Endothelial cell (in vitro differentiated cells): ENCODE data around the gene CADM2. TPM values are rescaled to one million over a fixed set of nuclear protein-coding genes. Genes with fewer than 3 reads are reported as not detected.
A peak's percentile ranks its signal among the peaks of the same experiment; 100 is the strongest.
"Not testable (repeated sequence)": the region's sequence is repeated elsewhere in the genome, so short reads cannot be mapped to it uniquely, and the experiment has no call there.

Experiments
- DNase-seq: peaks from one replicate; pipeline ENCODE4 v3.0.0; 2021; ENCODE audit warnings: low spot score
- H3K27ac Mint-ChIP-seq: one replicate; pipeline ENCODE4 v1.8.0; 2021; ENCODE audit warnings: mixed read lengths, inconsistent platforms; ENCODE audit not compliant: unreplicated experiment
- H3K27me3 Mint-ChIP-seq: one replicate; pipeline ENCODE4 v1.8.0; 2021; ENCODE audit warnings: mild to moderate bottlenecking, moderate library complexity, mixed read lengths, inconsistent platforms; ENCODE audit not compliant: unreplicated experiment
- H3K36me3 Mint-ChIP-seq: one replicate; pipeline ENCODE4 v1.8.0; 2021; ENCODE audit warnings: mild to moderate bottlenecking, low read depth, mixed read lengths, inconsistent platforms; ENCODE audit not compliant: unreplicated experiment
- H3K4me1 Mint-ChIP-seq: one replicate; pipeline ENCODE4 v1.8.0; 2021; ENCODE audit warnings: mild to moderate bottlenecking, mixed read lengths, inconsistent platforms; ENCODE audit not compliant: unreplicated experiment
- H3K4me3 Mint-ChIP-seq: one replicate; pipeline ENCODE4 v1.8.0; 2021; ENCODE audit warnings: mild to moderate bottlenecking, mixed read lengths, inconsistent platforms; ENCODE audit not compliant: unreplicated experiment
- H3K9me3 Mint-ChIP-seq: one replicate; pipeline ENCODE4 v1.8.0; 2021; ENCODE audit warnings: mixed read lengths, inconsistent platforms; ENCODE audit not compliant: unreplicated experiment
- total RNA-seq: library from RNA; stranded (reverse); fragmentation: NEBNext Ultra II Directional; extraction: Animal tissue kit (Norgen Biotek cat#: 25700); gene quantifications from one replicate; pipeline ENCODE4 v1.2.1, GENCODE V29; 2021; ENCODE audit not compliant: unreplicated experiment
- TF ChIP-seq, protein P1 (sequence below): fragments of 200-600 bp; sonication (generic); IDR thresholded peaks from one replicate; pipeline ENCODE4 v1.5.0; 2021; ENCODE audit warnings: antibody characterized with exemption; ENCODE audit not compliant: unreplicated experiment

The CADM2 gene
- total RNA-seq, 1 donor from 2014 or later: 0.97 TPM

GRCh38 chr3:85487375-85487774 lies 528.6 kb downstream of the CADM2 start:
- Mint-ChIP-seq H3K27me3 (no peaks in the 10 kb centered on the region), H3K9me3 (no peaks in the 10 kb centered on the region), H3K36me3 (no peaks in the 10 kb centered on the region), H3K27ac (no peak overlapping the region), H3K4me1 (no peaks in the 10 kb centered on the region), H3K4me3 (no peak overlapping the region)
- TF ChIP-seq, protein P1, sequence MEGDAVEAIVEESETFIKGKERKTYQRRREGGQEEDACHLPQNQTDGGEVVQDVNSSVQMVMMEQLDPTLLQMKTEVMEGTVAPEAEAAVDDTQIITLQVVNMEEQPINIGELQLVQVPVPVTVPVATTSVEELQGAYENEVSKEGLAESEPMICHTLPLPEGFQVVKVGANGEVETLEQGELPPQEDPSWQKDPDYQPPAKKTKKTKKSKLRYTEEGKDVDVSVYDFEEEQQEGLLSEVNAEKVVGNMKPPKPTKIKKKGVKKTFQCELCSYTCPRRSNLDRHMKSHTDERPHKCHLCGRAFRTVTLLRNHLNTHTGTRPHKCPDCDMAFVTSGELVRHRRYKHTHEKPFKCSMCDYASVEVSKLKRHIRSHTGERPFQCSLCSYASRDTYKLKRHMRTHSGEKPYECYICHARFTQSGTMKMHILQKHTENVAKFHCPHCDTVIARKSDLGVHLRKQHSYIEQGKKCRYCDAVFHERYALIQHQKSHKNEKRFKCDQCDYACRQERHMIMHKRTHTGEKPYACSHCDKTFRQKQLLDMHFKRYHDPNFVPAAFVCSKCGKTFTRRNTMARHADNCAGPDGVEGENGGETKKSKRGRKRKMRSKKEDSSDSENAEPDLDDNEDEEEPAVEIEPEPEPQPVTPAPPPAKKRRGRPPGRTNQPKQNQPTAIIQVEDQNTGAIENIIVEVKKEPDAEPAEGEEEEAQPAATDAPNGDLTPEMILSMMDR: no peak
- no peak for DNase-seq

DNA sequence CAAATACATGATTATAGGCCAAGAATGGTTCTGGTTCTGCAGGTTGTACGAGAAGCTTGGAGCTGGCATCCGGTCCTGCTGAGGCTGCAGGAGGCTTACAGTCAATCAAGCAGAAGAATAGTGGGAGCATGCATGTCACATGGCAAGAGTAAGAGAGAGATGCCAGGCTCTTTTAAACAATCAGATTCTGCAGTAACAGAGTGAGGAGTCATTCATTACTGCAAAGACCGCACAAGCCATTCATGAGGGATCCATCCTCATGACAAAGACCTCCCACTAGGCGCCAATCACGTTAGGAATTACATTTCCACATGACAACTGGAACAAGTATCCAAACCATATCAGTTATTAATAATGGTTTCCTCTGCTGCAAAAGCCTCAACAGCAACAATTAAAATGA lies 536.8 kb downstream of the CADM2 start:
- no peaks in the 10 kb centered on the region for H3K4me1 Mint-ChIP-seq
- H3K36me3 Mint-ChIP-seq: no peaks in the 10 kb centered on the region
- H3K27me3 Mint-ChIP-seq: no peaks in the 10 kb centered on the region
- H3K9me3 Mint-ChIP-seq: no peaks in the 10 kb centered on the region
- H3K4me3 Mint-ChIP-seq: no peak overlapping the region
- TF ChIP-seq, protein P1: no peak
- no peak overlapping the region for H3K27ac Mint-ChIP-seq
- DNase-seq: no peak

DNA sequence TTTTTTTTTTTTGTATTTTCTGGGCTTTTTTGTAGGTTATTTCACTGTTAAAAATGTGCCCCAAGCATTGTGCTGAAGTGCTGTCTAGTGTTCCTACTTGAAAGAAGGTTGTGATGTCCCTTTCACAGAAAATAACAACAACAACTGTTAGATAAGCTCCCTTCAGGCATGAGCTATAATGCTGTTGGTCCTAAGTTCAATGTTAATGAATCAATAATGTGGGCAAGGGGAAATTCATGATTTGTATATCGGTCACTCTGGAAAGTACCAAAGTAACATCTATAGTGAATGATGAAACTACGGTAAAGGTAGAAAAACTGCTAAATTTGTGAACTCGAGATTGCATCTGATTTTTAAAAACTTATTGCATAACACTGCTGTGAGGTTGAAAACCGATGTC lies 539.4 kb downstream of the CADM2 start:
- Mint-ChIP-seq H3K27ac (no peak overlapping the region), H3K27me3 (no peaks in the 10 kb centered on the region), H3K36me3 (no peaks in the 10 kb centered on the region), H3K9me3 (no peaks in the 10 kb centered on the region), H3K4me1 (no peaks in the 10 kb centered on the region), H3K4me3 (no peak overlapping the region)
- TF ChIP-seq, protein P1: no peak
- no peak for DNase-seq

DNA sequence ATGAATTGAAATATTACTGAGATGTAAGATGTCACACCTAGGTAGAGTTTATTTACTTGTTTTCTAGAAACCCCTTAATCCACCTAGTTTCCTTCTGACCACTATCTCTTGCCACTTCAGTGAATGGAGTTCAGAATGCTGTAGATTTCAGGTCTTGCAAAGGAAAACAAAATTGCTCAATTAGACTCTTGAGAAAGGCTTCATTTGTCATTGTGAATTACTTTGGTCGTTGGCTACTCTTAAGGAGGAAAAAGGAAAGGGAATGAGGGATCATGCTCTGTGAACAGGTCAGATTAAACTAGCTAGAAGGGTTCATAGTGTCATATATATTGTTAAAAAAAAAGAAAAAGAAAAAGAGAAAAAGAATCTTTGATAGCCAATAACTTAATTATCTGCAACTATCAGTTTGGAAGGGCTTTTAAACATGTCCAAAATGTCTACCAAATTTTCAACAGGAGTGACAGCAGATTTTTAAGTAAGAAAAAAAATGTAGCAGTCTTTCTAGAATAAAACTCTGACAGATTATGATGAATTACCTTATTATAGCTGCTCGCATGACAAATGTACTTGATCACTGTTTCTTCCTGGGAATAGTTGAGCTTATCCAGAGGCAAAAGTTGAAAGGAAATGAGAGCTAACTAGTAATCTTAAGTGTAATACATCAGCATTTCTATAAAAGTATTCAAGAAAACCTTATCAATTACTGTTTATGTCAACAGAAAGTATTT lies 543.5 kb downstream of the CADM2 start:
- Mint-ChIP-seq H3K36me3 (peaks cover 2% of the 10 kb centered on the region), H3K4me1 (no peaks in the 10 kb centered on the region), H3K4me3 (no peak overlapping the region), H3K27me3 (no peaks in the 10 kb centered on the region), H3K9me3 (no peaks in the 10 kb centered on the region), H3K27ac (no peak overlapping the region)
- no peak for DNase-seq
- TF ChIP-seq, protein P1: no peak

DNA sequence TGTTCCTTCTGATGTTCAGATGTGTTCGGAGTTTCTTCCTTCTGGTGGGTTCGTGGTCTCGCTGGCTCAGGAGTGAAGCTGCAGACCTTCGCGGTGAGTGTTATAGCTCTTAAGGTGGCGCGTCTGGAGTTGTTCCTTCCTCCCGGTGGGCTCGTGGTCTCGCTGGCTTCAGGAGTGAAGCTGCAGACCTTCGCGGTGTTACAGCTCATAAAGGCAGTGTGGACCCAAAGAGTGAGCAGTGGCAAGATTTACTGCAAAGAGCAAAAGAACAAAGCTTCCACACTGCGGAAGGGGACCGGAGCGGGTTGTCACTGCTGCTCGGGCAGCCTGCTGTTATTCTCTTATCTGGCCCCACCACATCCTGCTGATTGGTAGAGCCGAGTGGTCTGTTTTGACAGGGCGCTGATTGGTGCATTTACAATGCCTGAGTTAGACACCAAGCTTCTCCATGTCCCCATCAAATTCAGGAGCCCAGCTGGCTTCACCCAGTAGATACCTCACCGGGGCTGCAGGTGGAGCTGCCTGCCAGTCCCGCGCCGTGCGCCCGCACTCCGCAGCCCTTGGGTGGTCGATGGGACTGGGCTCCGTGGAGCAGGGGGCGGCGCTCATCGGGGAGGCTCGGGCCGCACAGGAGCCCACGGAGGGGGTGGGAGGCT lies 545.5 kb downstream of the CADM2 start:
- H3K9me3 Mint-ChIP-seq, H3K4me1 Mint-ChIP-seq, H3K27me3 Mint-ChIP-seq, H3K36me3 Mint-ChIP-seq, H3K4me3 Mint-ChIP-seq, H3K27ac Mint-ChIP-seq: not testable (repeated sequence)
- DNase-seq: peak; percentile 12

GRCh38 chr3:85504785-85505511 lies 546.2 kb downstream of the CADM2 start:
- not testable (repeated sequence) for H3K27me3 Mint-ChIP-seq, H3K36me3 Mint-ChIP-seq, H3K9me3 Mint-ChIP-seq, H3K4me1 Mint-ChIP-seq
- peak overlapping the region; percentile 65 for H3K4me3 Mint-ChIP-seq
- peak overlapping the region; percentile 63 for H3K27ac Mint-ChIP-seq
- DNase-seq: peak; percentile 24

DNA sequence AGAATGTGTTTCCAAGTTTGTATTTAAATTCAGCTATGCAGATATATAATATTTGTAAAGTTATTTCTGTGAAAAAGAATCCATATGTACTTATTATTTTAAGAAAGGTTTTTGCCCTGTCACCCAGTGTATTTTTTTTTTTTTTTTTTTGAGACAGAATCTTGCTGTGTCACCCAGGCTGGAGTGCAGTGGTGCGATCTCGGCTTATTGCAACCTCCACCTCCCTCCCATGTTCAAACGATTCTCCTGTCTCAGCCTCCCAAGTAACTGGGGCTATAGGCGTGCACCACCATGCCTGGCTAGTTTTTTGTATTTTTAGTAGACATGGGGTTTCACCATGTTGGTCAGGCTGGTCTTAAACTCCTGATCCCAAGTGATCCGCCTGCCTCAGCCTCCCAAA lies 548.3 kb downstream of the CADM2 start:
- not testable (repeated sequence) for H3K4me3 Mint-ChIP-seq, H3K36me3 Mint-ChIP-seq, H3K27ac Mint-ChIP-seq, H3K27me3 Mint-ChIP-seq, DNase-seq, H3K4me1 Mint-ChIP-seq, H3K9me3 Mint-ChIP-seq
